Bronchial epithelial cell (primary cell): ENCODE measurements around the gene TMEM237. TPM values are rescaled to one million over a fixed set of nuclear protein-coding genes. Genes with fewer than 3 reads are reported as not detected.
"Not testable (repeated sequence)": the region's sequence is repeated elsewhere in the genome, so short reads cannot be mapped to it uniquely, and the experiment has no call there.

ENCODE experiments used
- DNase-seq: peaks from one replicate; pipeline ENCODE4 v3.0.0-alpha.2; 2010; ENCODE audit warnings: low read depth
- FAIRE-seq: peaks from 2 replicates; lab custom pipeline; 2011; peaks lifted over from hg19 to GRCh38; lab: Jason Lieb, UNC
- H3K27me3 ChIP-seq: 2 replicates; pipeline ENCODE4 v1.5.1; 2011; ENCODE audit warnings: low read length; ENCODE audit not compliant: control insufficient read depth, insufficient read depth
- H3K36me3 ChIP-seq: 2 replicates; pipeline ENCODE4 v1.5.1; 2011; ENCODE audit warnings: low read length; ENCODE audit not compliant: control insufficient read depth, insufficient read depth
- H3K4me3 ChIP-seq: 2 replicates; pipeline ENCODE4 v1.5.1; 2011; ENCODE audit warnings: mild to moderate bottlenecking, low read depth, low read length, control low read depth
- CTCF ChIP-seq: IDR thresholded peaks from 2 replicates; pipeline ENCODE4 v1.5.1; 2011; ENCODE audit warnings: mild to moderate bottlenecking, moderate library complexity, low read length, control low read depth, inconsistent platforms; ENCODE audit not compliant: insufficient read depth, severe bottlenecking
- total RNA-seq: library from RNA; depleted of rRNA; stranded (reverse); fragments of >200 nt; gene quantifications from 2 replicates; pipeline ENCODE4 v1.2.1, GENCODE V29; 2014

TMEM237 gene
- total RNA-seq, 1 donor from 2014 or later, result 21.1 TPM

- no peak for FAIRE-seq
- TF ChIP-seq CTCF, result no peak
- H3K4me3 ChIP-seq, result no peak overlapping the region
- no peaks in the 10 kb centered on the region for H3K27me3 ChIP-seq
- H3K36me3 ChIP-seq, result no peaks in the 10 kb centered on the region
- no peak for DNase-seq
Observed at GRCh38 chr2:201674794-201675193, 31.5 kb upstream of the TMEM237 start.

- H3K27me3 ChIP-seq, result no peaks in the 10 kb centered on the region
- no peak overlapping the region for H3K4me3 ChIP-seq
- DNase-seq, result no peak
- TF ChIP-seq CTCF, result no peak
- FAIRE-seq, result no peak
- no peaks in the 10 kb centered on the region for H3K36me3 ChIP-seq
Observed at GRCh38 chr2:201674298-201674697, 31.0 kb upstream of the TMEM237 start.

- Histone ChIP-seq H3K27me3 (no peaks in the 10 kb centered on the region), H3K4me3 (no peak overlapping the region), H3K36me3 (no peaks in the 10 kb centered on the region)
- no peak for FAIRE-seq
- no peak for TF ChIP-seq CTCF
- DNase-seq, result no peak
Observed at GRCh38 chr2:201673546-201673945, 30.2 kb upstream of the TMEM237 start.

GRCh38 chr2:201671205-201671604, 27.9 kb upstream of the TMEM237 start:
- H3K27me3 ChIP-seq, FAIRE-seq, H3K4me3 ChIP-seq, H3K36me3 ChIP-seq, DNase-seq: not testable (repeated sequence)

GRCh38 chr2:201669865-201670264, 26.6 kb upstream of the TMEM237 start:
- DNase-seq (no peak), FAIRE-seq (no peak)
- Histone ChIP-seq H3K27me3 (no peaks in the 10 kb centered on the region), H3K4me3 (no peak overlapping the region), H3K36me3 (no peaks in the 10 kb centered on the region)
- no peak for TF ChIP-seq CTCF

GRCh38 chr2:201668402-201668910, 25.2 kb upstream of the TMEM237 start:
- Histone ChIP-seq H3K4me3 (no peak overlapping the region), H3K27me3 (no peaks in the 10 kb centered on the region), H3K36me3 (no peaks in the 10 kb centered on the region)
- FAIRE-seq, result peak; percentile 73
- no peak for TF ChIP-seq CTCF
- DNase-seq, result no peak
